Fibroblast of villous mesenchyme (primary cell): ENCODE results near the gene CLCA4. TPM values are rescaled to one million over a fixed set of nuclear protein-coding genes. Genes with fewer than 3 reads are reported as not detected.

ENCODE experiments used
- DNase-seq: peaks from one replicate; pipeline ENCODE4 v3.0.0-alpha.2; 2010; ENCODE audit warnings: low read depth
- H3K4me3 ChIP-seq: 2 replicates; pipeline ENCODE4 v1.5.1; 2011; ENCODE audit warnings: low read depth, mild to moderate bottlenecking, low read length
- CTCF ChIP-seq: IDR thresholded peaks from 2 replicates; pipeline ENCODE4 v1.5.1; 2012; ENCODE audit warnings: low read depth, mild to moderate bottlenecking, low read length; ENCODE audit not compliant: insufficient read depth
- total RNA-seq: library from RNA; depleted of rRNA; stranded (reverse); fragments of >200 nt; gene quantifications from 2 replicates; pipeline ENCODE4 v1.2.3, GENCODE V29; 2012

Gene CLCA4
- total RNA-seq, 1 donor = not detected

GRCh38 chr1:86567878-86568277, 21.0 kb downstream of the CLCA4 start:
- no peak overlapping the region for H3K4me3 ChIP-seq
- TF ChIP-seq CTCF = no peak
- no peak for DNase-seq

GRCh38 chr1:86573763-86574484, 27.0 kb downstream of the CLCA4 start:
- H3K4me3 ChIP-seq = no peak overlapping the region
- DNase-seq = no peak
- no peak for TF ChIP-seq CTCF

- H3K4me3 ChIP-seq = no peak overlapping the region
- no peak for DNase-seq
- TF ChIP-seq CTCF = no peak
Measured at GRCh38 chr1:86581231-86581630, 34.4 kb downstream of the CLCA4 start.

- no peak for DNase-seq
- H3K4me3 ChIP-seq = no peak overlapping the region
- TF ChIP-seq CTCF = no peak
Measured at GRCh38 chr1:86582161-86582560, 35.3 kb downstream of the CLCA4 start.

- TF ChIP-seq CTCF = no peak
- no peak overlapping the region for H3K4me3 ChIP-seq
- no peak for DNase-seq
Measured at GRCh38 chr1:86583032-86583431, 36.2 kb downstream of the CLCA4 start.

- no peak for TF ChIP-seq CTCF
- no peak for DNase-seq
- no peak overlapping the region for H3K4me3 ChIP-seq
Measured at GRCh38 chr1:86583593-86583992, 36.7 kb downstream of the CLCA4 start.

- TF ChIP-seq CTCF = no peak
- no peak for DNase-seq
- H3K4me3 ChIP-seq = no peak overlapping the region
Measured at GRCh38 chr1:86594284-86594770, 47.4 kb downstream of the CLCA4 start.
